HepG2 (cell line): ENCODE measurements around the gene BBLN. TPM values are rescaled to one million over a fixed set of nuclear protein-coding genes. Genes with fewer than 3 reads are reported as not detected.

Experiments
- AFF4 ChIP-seq: sonication (generic); formaldehyde crosslinking; IDR thresholded peaks from 2 replicates; pipeline ENCODE4 v1.4.0; 2020; ENCODE audit warnings: missing genetic modification reagents
- AKAP8 ChIP-seq: sonication (generic); formaldehyde crosslinking; IDR thresholded peaks from 2 replicates; pipeline ENCODE4 v1.5.1; 2020; ENCODE audit warnings: mild to moderate bottlenecking, missing genetic modification reagents
- FOXC1 ChIP-seq: sonication (generic); formaldehyde crosslinking; IDR thresholded peaks from 2 replicates; pipeline ENCODE4 v1.8.0; 2022; ENCODE audit warnings: mild to moderate bottlenecking, missing genetic modification reagents, borderline replicate concordance
- FOXJ3 ChIP-seq: sonication (generic); formaldehyde crosslinking; IDR thresholded peaks from 2 replicates; pipeline ENCODE4 v1.4.0; 2020; ENCODE audit warnings: missing genetic modification reagents, mild to moderate bottlenecking, borderline replicate concordance
- NR3C1 ChIP-seq: sonication (generic); formaldehyde crosslinking; IDR thresholded peaks from 2 replicates; pipeline ENCODE4 v1.4.0; 2020; ENCODE audit warnings: missing genetic modification reagents
- PPARG ChIP-seq: conservative IDR thresholded peaks from 2 replicates; pipeline ENCODE4 v1.6.1; 2016; ENCODE audit warnings: missing biosample characterization, missing genetic modification reagents
- SALL2 ChIP-seq: sonication (generic); formaldehyde crosslinking; IDR thresholded peaks from 2 replicates; pipeline ENCODE4 v1.8.1; 2023; ENCODE audit warnings: mild to moderate bottlenecking, missing genetic modification reagents, inconsistent platforms
- STAG1 ChIP-seq: sonication (generic); formaldehyde crosslinking; IDR thresholded peaks from 2 replicates; pipeline ENCODE4 v1.4.0; 2020; ENCODE audit warnings: missing genetic modification reagents
- ZBTB4 ChIP-seq: sonication (generic); formaldehyde crosslinking; IDR thresholded peaks from 2 replicates; pipeline ENCODE4 v1.4.0; 2020; ENCODE audit warnings: missing genetic modification reagents, mild to moderate bottlenecking, borderline replicate concordance
- ZFP37 ChIP-seq: sonication (generic); formaldehyde crosslinking; IDR thresholded peaks from 2 replicates; pipeline ENCODE4 v1.4.0; 2020; ENCODE audit warnings: missing genetic modification reagents, borderline replicate concordance
- ZNF160 ChIP-seq: sonication (generic); formaldehyde crosslinking; IDR thresholded peaks from 2 replicates; pipeline ENCODE4 v1.8.0; 2022; ENCODE audit warnings: mild to moderate bottlenecking, inconsistent platforms, missing genetic modification reagents
- ZNF276 ChIP-seq: sonication (generic); formaldehyde crosslinking; IDR thresholded peaks from 2 replicates; pipeline ENCODE4 v1.4.0; 2020; ENCODE audit warnings: mild to moderate bottlenecking, low read depth, missing genetic modification reagents
- ZNF281 ChIP-seq: sonication (generic); formaldehyde crosslinking; IDR thresholded peaks from 2 replicates; pipeline ENCODE4 v1.4.0; 2020; ENCODE audit warnings: missing genetic modification reagents, borderline replicate concordance
- ZNF605 ChIP-seq: sonication (generic); formaldehyde crosslinking; IDR thresholded peaks from 2 replicates; pipeline ENCODE4 v1.8.0; 2022; ENCODE audit warnings: mild to moderate bottlenecking, missing genetic modification reagents
- ZNF773 ChIP-seq: sonication (generic); formaldehyde crosslinking; IDR thresholded peaks from 2 replicates; pipeline ENCODE4 v1.4.0; 2020; ENCODE audit warnings: missing genetic modification reagents, borderline replicate concordance
- ZNF879 ChIP-seq: sonication (generic); formaldehyde crosslinking; IDR thresholded peaks from 2 replicates; pipeline ENCODE4 v1.8.1; 2023; ENCODE audit warnings: missing genetic modification reagents
- polyA plus RNA-seq, 8 experiments: library from polyadenylated mRNA; depleted of rRNA in 3 of 8; stranded (reverse) in 7 of 8; unstranded in 1 of 8; fragments of >200 nt; fragmentation: Illumina TruSeq in 4 of 8; extraction: Trizol in 4 of 8; gene quantifications; 2 replicates each; pipeline versions ENCODE4 v1.2.1 to v1.2.3, GENCODE V29; 2011 to 2016; ENCODE audit warnings: low read depth in 4 of 8, missing spikeins in 1 of 8, mixed read lengths in 1 of 8; ENCODE audit not compliant: insufficient read depth in 1 of 8
- total RNA-seq, 5 experiments: library from RNA; depleted of rRNA; stranded (reverse); fragments of >200 nt; fragmentation: Illumina TruSeq; extraction: Trizol; gene quantifications; 2 replicates each; pipeline ENCODE4 v1.2.3, GENCODE V29; 2016; ENCODE audit warnings: low read depth in 1 of 5

BBLN gene
- total and polyA plus RNA-seq, 2 of the 13 experiments (the other 11 are each of a cell fraction or from before 2014, with no cell fraction given), result 27.6 to 33.1 TPM

GRCh38 chr9:128127568-128127989 lies 32.5 kb upstream of the BBLN start, which contains the start of gene PTGES2 (continued):
- TF ChIP-seq ZBTB4 (CRISPR knock-in tag), result no peak
- no peak for TF ChIP-seq FOXC1 (CRISPR knock-in tag)
- TF ChIP-seq ZFP37 (CRISPR knock-in tag), result no peak
- no peak for TF ChIP-seq ZNF160 (CRISPR knock-in tag)
- TF ChIP-seq SALL2 (CRISPR knock-in tag), result peak; percentile 21; the same call in 1 of the 2 replicates
- no peak for TF ChIP-seq NR3C1
- no peak for TF ChIP-seq PPARG
- no peak for TF ChIP-seq ZNF605 (CRISPR knock-in tag)
- TF ChIP-seq ZNF276 (CRISPR knock-in tag), result 0 out of 2 replicates have a peak, but pooled peaks have one; percentile 8
- no peak for TF ChIP-seq ZNF879 (CRISPR knock-in tag)
- TF ChIP-seq ZNF281 (CRISPR knock-in tag), result no peak
- no peak for TF ChIP-seq FOXJ3 (CRISPR knock-in tag)
- TF ChIP-seq AKAP8, result no peak
- TF ChIP-seq ZNF773 (CRISPR knock-in tag), result no peak; the same call in 1 of the 2 replicates
- no peak for TF ChIP-seq STAG1
- no peak for TF ChIP-seq AFF4
